ENCODE data around the gene KHDC3L.

GRCh38 chr6:73342174-73342573 is 20.3 kb upstream of the KHDC3L start:
- TF ChIP-seq, protein P1, sequence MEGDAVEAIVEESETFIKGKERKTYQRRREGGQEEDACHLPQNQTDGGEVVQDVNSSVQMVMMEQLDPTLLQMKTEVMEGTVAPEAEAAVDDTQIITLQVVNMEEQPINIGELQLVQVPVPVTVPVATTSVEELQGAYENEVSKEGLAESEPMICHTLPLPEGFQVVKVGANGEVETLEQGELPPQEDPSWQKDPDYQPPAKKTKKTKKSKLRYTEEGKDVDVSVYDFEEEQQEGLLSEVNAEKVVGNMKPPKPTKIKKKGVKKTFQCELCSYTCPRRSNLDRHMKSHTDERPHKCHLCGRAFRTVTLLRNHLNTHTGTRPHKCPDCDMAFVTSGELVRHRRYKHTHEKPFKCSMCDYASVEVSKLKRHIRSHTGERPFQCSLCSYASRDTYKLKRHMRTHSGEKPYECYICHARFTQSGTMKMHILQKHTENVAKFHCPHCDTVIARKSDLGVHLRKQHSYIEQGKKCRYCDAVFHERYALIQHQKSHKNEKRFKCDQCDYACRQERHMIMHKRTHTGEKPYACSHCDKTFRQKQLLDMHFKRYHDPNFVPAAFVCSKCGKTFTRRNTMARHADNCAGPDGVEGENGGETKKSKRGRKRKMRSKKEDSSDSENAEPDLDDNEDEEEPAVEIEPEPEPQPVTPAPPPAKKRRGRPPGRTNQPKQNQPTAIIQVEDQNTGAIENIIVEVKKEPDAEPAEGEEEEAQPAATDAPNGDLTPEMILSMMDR (IDR thresholded peaks at IDR 0.05): no peak
- TF ChIP-seq POLR2A (IDR thresholded peaks at IDR 0.05): no peak
- TF ChIP-seq EP300 (IDR thresholded peaks at IDR 0.05): no peak
